Measurements from ENCODE around the gene TRIM41.
"Not testable (repeated sequence)": the region's sequence is repeated elsewhere in the genome, so short reads cannot be mapped to it uniquely, and the experiment has no call there.

The TRIM41 gene

DNA sequence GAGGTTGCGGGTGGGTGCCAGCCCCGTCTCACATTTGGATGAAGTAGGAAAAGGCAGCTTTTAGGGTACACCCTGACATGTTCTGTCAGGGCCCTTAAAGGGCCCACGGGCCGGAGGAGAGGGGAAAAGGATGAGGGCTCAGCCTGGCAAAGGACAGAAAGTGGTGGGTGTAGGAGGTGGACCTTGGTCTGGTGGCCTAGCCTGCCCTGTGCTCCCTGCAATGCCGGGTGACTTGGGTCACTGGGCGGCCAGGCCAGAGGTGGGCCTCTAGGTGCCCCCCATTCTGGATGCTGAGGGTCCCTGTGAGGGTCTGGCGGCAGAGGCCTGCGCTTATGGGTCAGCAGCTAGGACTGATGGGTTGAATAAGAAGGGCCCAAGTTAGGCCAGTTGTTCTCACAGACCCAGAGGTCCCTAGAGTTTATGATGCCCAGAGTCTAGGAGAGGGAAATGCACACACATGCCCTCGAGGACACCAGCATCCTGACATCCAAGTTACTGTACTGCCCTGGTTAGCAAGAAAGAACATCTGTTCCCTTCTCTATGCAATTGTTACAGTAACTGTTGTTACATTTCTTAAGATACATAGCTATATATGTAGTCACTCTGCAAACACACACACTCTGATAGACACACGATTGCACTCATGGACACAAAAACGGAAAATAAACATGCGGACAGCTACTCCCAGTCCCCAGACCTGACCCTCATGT, 30.6 kb upstream of the TRIM41 start:
- no peak for DNase-seq (ENCODE audit: low read depth)

DNA sequence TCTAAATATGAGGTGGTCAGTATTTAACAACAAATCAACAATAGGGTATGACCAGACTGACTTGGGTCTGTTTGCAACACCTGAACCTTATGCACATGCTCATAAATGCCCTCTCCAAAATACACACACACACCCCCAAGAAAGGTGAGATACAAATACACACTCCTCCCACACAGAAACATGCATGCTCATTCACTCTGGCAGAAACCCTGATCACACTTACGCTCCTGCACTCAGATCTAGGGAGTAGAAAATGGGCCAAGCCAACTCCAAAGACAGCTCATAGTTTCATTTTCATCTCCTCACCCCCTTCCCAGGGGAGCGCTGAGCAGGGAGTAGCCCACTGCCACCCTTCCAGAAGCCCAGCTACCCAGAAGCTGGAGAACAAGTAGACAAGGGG, 29.4 kb upstream of the TRIM41 start:
- DNase-seq (ENCODE audit: low read depth), result no peak

DNA sequence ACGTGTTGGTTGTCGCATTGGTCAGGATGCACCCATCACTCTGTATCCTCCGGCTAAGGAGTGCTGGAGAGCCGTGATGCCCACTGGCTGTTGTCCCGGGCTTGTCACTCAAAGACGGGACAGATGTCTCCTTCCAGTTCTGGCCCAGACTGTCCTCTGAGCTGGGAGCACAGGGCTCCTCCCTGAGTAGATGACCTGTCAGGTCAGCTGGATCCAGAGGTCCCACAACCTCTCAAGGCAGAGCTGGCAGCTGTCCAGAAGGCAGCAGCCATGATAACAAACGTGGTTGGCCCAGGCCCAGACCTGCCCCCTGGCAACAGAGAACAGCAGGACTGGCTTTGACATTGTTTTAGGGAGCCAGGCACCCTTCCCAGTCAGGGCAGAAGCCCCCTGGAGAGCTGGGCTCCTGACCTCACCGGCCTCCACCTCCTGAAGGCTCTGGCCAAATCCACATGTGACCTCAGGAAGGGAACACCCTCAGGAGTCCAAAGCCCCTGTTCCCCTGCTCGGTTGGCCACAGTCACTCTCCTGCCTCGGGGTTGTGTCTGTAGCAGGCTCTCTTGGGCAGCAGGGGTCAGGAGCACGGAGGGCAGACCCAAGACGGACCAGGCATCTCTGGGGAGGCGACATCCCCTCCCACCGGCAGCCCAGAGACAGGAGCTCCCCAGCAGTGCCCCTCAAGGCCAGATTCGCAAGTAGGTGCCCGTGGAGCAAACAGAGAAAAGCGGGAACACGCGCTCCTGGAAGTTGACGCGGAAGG, 28.4 kb upstream of the TRIM41 start:
- DNase-seq (ENCODE audit: low read depth), result no peak

DNA sequence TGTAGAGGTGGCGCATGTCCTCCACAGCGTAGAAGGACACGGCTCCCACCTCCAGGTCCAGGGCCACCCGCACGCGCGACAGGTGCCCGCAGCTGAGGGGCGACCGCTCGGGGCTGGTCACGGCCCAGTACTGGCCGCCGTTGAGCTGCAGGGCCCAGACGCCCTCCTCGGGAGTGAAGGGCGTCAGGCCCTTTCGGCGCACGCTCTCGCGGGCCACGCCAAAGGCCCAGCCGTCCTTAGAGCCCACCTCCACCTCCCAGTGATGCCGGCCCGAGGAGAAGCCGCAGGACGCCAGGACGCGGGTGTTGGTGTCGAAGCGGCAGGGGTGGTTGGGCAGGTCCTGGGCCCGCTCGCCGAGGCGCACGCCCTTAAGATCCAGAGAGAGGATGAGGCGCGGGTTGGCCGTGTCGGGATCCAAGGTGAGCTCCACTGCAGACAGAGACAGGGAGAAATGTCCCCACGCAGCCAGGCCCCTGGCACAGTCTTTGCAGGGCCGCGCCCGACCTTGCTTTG, 27.8 kb upstream of the TRIM41 start:
- no peak for DNase-seq (ENCODE audit: low read depth)

DNA sequence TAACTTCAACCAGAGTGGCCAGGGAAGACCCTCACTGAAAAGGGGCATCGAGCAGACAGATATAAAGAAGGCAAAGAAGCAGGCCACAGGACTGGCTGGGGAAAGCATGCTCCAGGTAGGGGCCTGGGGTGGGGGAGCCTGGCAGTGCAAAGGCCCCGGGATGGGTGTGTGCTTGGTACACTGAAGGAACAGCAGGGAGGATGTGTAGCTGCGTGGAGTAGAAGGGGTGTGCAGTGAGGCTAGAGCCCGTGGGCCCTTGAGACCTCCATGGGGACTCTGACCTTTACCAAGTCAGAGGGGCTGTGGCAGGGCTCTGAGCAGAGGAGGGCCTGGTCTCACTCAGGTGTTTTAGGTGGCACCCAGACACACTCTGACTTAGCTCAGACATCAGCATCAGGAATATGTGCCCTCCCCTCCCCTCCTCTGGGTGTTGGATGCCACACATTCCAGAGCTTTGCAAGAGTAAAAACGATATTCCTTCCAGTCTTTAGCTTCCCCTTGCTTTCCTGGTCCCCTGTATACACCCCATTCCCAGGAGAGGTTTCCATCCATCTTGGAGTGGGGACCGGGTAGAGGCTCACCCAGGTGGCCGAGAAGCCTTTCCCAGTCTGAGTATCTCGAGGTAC, 25.6 kb upstream of the TRIM41 start:
- no peak for DNase-seq (ENCODE audit: low read depth)

GRCh38 chr5:181198106-181198685, 24.9 kb upstream of the TRIM41 start:
- DNase-seq (ENCODE audit: low read depth), result no peak

- DNase-seq (ENCODE audit: low read depth), result no peak
These were observed 24.1 kb upstream of the TRIM41 start for GRCh38 chr5:181198905-181199519.

GRCh38 chr5:181199881-181200638, 23.0 kb upstream of the TRIM41 start:
- no peak for DNase-seq (ENCODE audit: low read depth)

- DNase-seq (ENCODE audit: low read depth), result no peak
These were observed 22.3 kb upstream of the TRIM41 start for GRCh38 chr5:181200816-181201215.

GRCh38 chr5:181203093-181203711, 19.9 kb upstream of the TRIM41 start:
- peak; percentile 66 for DNase-seq (ENCODE audit: low read depth)

DNA sequence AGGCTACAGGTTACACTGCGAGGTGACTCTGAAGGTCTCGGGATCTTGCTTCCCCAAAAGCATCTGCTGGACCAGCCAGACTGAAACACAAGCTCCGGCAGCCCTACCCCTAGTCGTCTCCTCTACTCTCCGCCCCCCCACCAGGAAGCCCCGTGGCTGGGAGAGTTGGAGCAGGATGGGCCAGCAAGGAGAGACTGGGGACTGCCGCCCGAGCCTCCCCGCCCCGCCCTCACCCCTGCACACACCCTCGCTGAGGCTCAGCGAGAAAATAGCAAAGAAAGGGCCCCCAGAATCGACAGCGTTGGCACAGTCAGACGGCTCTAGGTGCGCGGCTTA, 19.3 kb upstream of the TRIM41 start:
- DNase-seq (ENCODE audit: low read depth), result no peak

DNA sequence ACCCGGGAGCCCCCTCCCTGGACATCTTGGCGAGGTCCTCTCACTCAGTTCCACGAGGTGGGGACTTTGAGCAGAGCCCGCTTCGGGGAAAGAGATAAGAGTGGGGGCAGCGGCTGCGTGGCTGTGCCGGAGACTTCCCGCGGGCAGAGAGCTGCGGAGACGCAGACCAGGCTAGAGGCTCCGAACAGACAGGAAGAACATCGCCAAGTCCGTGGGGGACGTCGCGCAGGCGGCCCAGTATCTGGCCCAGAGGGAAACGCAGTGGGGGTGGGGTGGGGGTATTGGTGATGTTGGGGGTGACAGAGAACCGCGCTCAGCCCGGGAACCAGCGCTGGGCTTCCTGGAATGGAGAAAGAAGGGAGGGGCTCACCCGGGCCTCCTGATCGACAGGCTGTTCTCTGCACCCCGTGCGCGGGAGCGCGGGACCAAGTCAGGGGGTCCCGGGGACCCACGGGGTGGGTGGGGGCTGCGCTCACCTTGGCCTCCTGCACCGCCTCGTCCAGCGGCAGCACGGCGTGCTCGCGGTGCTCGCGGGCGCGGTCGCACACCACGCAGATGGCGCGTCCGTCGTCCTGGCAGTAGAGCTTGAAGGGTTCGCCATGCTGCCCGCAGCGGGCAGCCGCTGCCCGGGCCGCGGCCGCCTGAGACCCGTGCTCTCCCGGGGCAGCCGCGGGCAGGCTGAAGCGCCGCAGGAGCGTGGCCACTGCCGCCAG, 18.8 kb upstream of the TRIM41 start:
- peak; percentile 33 for DNase-seq (ENCODE audit: low read depth)

DNA sequence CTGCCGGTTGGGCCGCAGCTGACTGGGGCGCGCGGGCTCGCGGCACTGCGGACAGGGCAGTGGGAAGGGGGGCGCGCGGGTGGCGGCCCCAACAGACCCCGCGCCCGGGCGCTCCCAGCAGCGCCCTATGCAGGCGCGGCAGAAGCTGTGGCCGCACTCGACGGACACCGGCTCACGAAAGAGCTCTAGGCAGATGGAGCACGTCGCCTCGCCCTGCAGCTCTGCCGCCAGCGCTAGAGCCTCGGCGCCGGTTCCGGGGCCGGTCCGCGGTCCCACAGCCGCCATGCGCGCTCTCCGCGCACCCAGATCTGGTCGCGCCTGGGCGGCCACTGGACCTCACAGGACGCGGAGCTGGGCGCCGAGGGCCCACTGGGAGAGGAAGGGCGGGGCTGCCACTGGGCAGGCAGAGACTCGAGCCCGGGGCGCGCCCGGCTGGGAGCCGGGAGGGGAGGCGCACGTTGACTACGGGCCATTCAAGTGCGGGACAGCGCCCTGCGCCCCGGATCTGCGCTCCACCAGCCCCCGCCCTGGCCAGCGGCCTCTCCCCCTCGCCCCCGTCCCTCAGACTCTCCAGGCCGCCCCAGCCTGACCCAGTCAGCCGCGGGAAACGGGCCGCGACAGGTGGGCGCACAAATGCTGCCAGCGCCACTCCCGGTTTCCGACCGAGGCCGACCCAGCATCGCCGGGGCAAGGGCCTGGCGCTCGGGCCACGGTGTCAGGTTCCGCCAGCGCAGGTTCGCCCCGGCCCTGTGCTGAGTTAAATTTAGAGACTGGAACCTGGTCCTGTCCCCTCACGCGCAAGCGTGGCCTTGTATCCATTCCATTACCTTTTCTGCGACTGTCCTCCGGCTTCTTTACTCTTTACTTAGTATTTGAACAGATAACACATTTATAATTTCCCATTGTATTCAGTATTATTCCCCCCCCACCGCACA, 18.0 kb upstream of the TRIM41 start, which contains the start of gene TRIM7:
Gene TRIM7, minus strand, starts transcription at position 371 of the 935 bp plus-strand sequence. Its CDS starts 86 bp downstream, at position 285.
- DNase-seq (ENCODE audit: low read depth), result no peak

DNA sequence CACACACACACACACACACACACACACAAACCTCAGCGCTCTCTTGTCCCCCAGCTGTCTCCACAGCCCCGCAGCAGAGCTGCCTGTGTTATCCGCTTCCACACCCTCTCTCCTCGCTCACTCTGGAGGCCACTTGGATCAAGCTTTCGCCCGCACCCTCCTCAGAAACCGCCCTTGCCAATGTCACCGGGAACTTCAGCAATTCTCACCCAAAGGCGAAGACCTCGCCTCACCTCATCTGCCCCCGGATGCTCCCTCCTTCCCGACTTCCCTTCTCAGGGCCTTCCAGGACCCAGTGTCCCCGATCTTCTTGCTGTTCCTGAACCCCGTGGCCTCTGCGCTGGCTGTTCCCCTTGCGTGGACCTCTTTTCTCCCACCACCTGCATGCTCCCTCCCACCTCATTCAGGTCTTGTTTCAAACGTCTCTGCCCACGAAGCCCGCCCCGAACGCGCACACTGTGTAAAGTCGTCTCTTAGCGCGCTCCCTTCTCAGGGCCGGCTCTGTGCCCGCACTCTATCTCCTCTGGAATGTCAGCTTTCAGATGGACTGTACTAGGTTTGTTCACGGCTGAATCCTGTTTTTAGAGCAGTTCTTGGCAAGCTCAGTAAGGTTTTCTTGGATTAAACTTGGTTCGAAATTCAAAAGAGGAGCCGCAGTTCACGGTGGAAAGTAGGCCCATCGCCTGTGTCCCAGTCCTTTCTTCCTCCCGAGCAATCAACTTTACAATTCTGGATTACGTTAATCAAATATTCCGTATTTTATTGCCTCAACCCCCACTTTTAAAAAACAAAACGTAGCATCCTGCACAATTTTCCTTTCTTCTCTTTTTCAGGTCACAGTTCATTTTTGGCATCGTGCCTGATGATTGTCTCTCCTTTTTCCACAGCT, 17.1 kb upstream of the TRIM41 start:
- peak; percentile 27 for DNase-seq (ENCODE audit: low read depth)

- peak; percentile 89 for DNase-seq (ENCODE audit: low read depth)
These were observed 15.7 kb upstream of the TRIM41 start for GRCh38 chr5:181207214-181207959.

GRCh38 chr5:181207960-181208253, 15.2 kb upstream of the TRIM41 start:
- DNase-seq (ENCODE audit: low read depth), result no peak

DNA sequence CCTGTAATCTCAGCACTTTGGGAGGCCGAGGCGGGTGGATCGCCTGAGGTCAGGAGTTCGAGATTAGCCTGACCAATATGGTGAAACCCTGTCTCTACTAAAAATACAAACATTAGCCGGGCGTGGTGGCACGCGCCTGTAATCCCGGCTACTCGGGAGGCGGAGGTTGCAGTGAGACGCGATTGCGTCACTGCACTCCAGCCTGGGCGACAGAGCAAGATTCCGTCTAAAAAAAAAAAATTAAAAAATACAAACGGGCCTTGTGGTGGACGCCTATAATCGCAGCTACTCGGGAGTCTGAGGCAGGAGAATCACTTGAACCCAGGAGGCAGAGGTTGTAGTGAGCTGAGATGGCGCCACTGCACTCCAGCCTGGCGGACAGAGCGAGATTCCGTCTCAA, 14.1 kb upstream of the TRIM41 start:
- not testable (repeated sequence) for DNase-seq (ENCODE audit: low read depth)

- DNase-seq (ENCODE audit: low read depth), result not testable (repeated sequence)
These were observed 12.9 kb upstream of the TRIM41 start for GRCh38 chr5:181210148-181210547.
